CD4-positive, alpha-beta T cell (primary cell): Measurements from ENCODE around the gene HSD3B7. TPM values are rescaled to one million over a fixed set of nuclear protein-coding genes. Genes with fewer than 3 reads are reported as not detected.

Experiments
- ATAC-seq: fragments of 200-7000 bp; cut with Tn5 transposase; one replicate; pipeline ENCODE4 v1.10.0; 2022; ENCODE audit warnings: mild to moderate bottlenecking; ENCODE audit not compliant: poor library complexity
- CTCF ChIA-PET: fragments of 350-600 bp; sonication (Branson Sonifier 250); formaldehyde crosslinking; loops from one replicate; lab custom pipeline; 2021; ENCODE audit warnings: antibody characterized with exemption, inconsistent platforms; lab: Charles Lee
- POLR2A ChIA-PET: fragments of 350-600 bp; sonication (Branson Sonifier 250); formaldehyde crosslinking; loops from one replicate; lab custom pipeline; 2021; ENCODE audit warnings: antibody characterized with exemption, inconsistent platforms; lab: Charles Lee
- DNase-seq, 14 experiments: peaks; one replicate each; pipeline ENCODE4 v3.0.0-alpha.2; 2013 to 2020; ENCODE audit warnings: mixed read lengths in 2 of 14
- H3K27ac ChIP-seq, 2 donors: one replicate each; pipeline versions ENCODE4 v1.5.1 to v1.7.0; 2013; ENCODE audit warnings: low read length in 2 of 2, low read depth in 1 of 2, mild to moderate bottlenecking in 1 of 2
- H3K27me3 ChIP-seq, 2 experiments: 1 replicate in 1 of 2; 2 replicates in 1 of 2; pipeline versions ENCODE4 v1.6.1 to v1.7.0; 2013; ENCODE audit warnings: low read length in 2 of 2, control low read depth in 1 of 2, mild to moderate bottlenecking in 1 of 2, moderate library complexity in 1 of 2; ENCODE audit not compliant: insufficient read depth in 2 of 2, control insufficient read depth in 1 of 2
- H3K36me3 ChIP-seq: one replicate; pipeline ENCODE4 v1.6.1; 2013; ENCODE audit warnings: low read length, control low read depth; ENCODE audit not compliant: insufficient read depth
- H3K4me1 ChIP-seq: one replicate; pipeline ENCODE4 v1.6.1; 2013; ENCODE audit warnings: low read length, control low read depth; ENCODE audit not compliant: insufficient read depth
- H3K4me3 ChIP-seq: one replicate; pipeline ENCODE4 v1.5.1; 2013; ENCODE audit warnings: mild to moderate bottlenecking, low read length, moderate library complexity
- H3K9me3 ChIP-seq, 2 experiments: 1 replicate in 1 of 2; 2 replicates in 1 of 2; pipeline versions ENCODE4 v1.6.1 to v1.7.0; 2013; ENCODE audit warnings: low read length in 2 of 2, mild to moderate bottlenecking in 2 of 2, control low read depth in 1 of 2, moderate library complexity in 1 of 2; ENCODE audit not compliant: control insufficient read depth in 1 of 2, insufficient read depth in 1 of 2
- H3K27ac Mint-ChIP-seq: one replicate; pipeline ENCODE4 v1.8.0; 2020; ENCODE audit warnings: mixed read lengths
- H3K27me3 Mint-ChIP-seq: one replicate; pipeline ENCODE4 v1.8.0; 2021; ENCODE audit warnings: mixed read lengths
- H3K36me3 Mint-ChIP-seq: one replicate; pipeline ENCODE4 v1.8.0; 2021; ENCODE audit warnings: low read depth, mixed read lengths
- H3K4me1 Mint-ChIP-seq: one replicate; pipeline ENCODE4 v1.8.0; 2021; ENCODE audit warnings: low read depth, mixed read lengths
- H3K4me3 Mint-ChIP-seq: one replicate; pipeline ENCODE4 v1.8.0; 2020; ENCODE audit warnings: mild to moderate bottlenecking, mixed read lengths
- H3K9me3 Mint-ChIP-seq: one replicate; pipeline ENCODE4 v1.8.0; 2020; ENCODE audit warnings: mixed read lengths
- intact Hi-C, 2 experiments: fragments of 100-400 bp; cut with DNase I in 1 of 2; cut with micrococcal nuclease in 1 of 2; formaldehyde crosslinking; loops; one replicate each; pipeline versions ENCODE4 v1.15.1 to v1.9.0; 2023 to 2025; cut with DNase I, micrococcal nuclease
- total RNA-seq, 174 experiments: library from RNA in 2 of 174; stranded (reverse) in 2 of 174; gene quantifications; one replicate each; pipeline ENCODE4 v1.2.3 and lab custom pipeline; 2021 to 2026
- TF ChIP-seq, protein P1 (sequence below): fragments of 200-600 bp; IDR thresholded peaks from one replicate; pipeline ENCODE4 v1.8.0; 2022; ENCODE audit warnings: antibody characterized with exemption, mild to moderate bottlenecking

HSD3B7 gene
- total RNA-seq, 2 experiments from 2014 or later, result 0.11 TPM; not detected in 1

DNA sequence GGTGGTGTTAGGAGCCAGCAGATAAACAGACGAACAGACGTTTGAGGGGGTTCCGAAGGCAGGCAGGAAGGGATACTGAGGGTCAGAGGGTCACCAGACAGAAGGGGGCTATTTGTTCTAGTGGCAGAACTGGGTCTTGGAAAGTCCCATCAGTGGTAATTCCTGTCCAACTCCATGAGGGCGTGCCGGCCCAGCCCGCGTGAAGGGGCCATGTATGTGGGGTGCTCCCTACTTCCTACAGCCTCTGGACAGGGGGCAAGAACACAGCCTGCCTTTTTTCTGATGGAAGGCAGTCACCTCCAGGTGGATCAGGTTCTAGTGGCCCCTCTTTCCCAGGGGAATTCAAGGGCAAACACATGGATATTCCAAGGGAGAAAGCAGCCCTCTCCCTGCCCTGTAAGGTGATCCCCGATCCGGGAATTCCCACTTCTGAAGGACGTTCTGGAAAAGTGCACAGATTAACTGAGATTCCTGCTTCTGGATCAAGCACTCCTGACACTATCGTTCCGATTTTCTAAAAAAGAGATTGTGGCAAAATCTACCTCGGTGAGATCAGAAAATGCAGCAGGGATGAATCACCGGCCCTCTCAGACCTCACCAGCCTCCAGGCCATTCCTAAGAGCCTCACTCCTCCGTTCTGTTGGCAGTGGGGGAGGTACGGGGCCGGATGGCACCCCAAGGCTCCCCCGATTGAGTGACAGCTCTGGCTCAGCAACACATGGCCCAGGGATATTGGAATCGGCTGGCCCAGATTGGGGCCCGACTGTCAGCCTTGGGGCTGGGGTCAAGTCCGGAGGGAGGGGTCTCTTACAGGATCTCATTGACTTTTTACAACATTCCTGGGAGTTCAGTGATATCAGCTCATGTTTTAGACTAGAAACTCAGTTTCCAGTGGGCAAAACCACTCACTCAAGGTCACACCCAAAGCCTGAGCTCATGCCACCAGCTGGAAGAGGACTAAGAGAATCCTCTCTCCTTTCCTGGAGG is 13.0 kb downstream of the HSD3B7 start:
- Histone ChIP-seq H3K27me3 (no peaks in the 10 kb centered on the region), H3K27ac (no peak overlapping the region), H3K4me1 (peaks cover 13% of the 10 kb centered on the region), H3K9me3 (no peaks in the 10 kb centered on the region), H3K36me3 (no peaks in the 10 kb centered on the region), H3K4me3 (peak overlapping the region; percentile 58)
- H3K4me3 Mint-ChIP-seq, result peak overlapping the region; percentile 54
- H3K4me1 Mint-ChIP-seq, result peaks cover 3% of the 10 kb centered on the region
- H3K27ac Mint-ChIP-seq, result no peak overlapping the region
- H3K27me3 Mint-ChIP-seq, result no peaks in the 10 kb centered on the region
- TF ChIP-seq, protein P1, sequence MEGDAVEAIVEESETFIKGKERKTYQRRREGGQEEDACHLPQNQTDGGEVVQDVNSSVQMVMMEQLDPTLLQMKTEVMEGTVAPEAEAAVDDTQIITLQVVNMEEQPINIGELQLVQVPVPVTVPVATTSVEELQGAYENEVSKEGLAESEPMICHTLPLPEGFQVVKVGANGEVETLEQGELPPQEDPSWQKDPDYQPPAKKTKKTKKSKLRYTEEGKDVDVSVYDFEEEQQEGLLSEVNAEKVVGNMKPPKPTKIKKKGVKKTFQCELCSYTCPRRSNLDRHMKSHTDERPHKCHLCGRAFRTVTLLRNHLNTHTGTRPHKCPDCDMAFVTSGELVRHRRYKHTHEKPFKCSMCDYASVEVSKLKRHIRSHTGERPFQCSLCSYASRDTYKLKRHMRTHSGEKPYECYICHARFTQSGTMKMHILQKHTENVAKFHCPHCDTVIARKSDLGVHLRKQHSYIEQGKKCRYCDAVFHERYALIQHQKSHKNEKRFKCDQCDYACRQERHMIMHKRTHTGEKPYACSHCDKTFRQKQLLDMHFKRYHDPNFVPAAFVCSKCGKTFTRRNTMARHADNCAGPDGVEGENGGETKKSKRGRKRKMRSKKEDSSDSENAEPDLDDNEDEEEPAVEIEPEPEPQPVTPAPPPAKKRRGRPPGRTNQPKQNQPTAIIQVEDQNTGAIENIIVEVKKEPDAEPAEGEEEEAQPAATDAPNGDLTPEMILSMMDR, result no peak
- intact Hi-C loops, result loop anchor here (1.0 to 2.0 kb wide), 2 partner anchors 37 to 144 kb away; no protein-coding TSS in a partner anchor
- ChIA-PET CTCF (interaction anchor here (1.0 to 1.3 kb wide), 5 partner anchors 12 to 184 kb away, joined by 3 to 5 read pairs (median 3); partner anchors contain the start of gene HSD3B7), POLR2A (interaction anchor here (0.7 to 1.3 kb wide), 9 partner anchors 13 to 871 kb away, joined by 3 to 5 read pairs (median 3); partner anchors contain the start of genes ARMC5, HSD3B7, KAT8 and PYCARD)
- no peaks in the 10 kb centered on the region for H3K36me3 Mint-ChIP-seq
- DNase-seq (no peak), ATAC-seq (no peak)
- no peaks in the 10 kb centered on the region for H3K9me3 Mint-ChIP-seq

DNA sequence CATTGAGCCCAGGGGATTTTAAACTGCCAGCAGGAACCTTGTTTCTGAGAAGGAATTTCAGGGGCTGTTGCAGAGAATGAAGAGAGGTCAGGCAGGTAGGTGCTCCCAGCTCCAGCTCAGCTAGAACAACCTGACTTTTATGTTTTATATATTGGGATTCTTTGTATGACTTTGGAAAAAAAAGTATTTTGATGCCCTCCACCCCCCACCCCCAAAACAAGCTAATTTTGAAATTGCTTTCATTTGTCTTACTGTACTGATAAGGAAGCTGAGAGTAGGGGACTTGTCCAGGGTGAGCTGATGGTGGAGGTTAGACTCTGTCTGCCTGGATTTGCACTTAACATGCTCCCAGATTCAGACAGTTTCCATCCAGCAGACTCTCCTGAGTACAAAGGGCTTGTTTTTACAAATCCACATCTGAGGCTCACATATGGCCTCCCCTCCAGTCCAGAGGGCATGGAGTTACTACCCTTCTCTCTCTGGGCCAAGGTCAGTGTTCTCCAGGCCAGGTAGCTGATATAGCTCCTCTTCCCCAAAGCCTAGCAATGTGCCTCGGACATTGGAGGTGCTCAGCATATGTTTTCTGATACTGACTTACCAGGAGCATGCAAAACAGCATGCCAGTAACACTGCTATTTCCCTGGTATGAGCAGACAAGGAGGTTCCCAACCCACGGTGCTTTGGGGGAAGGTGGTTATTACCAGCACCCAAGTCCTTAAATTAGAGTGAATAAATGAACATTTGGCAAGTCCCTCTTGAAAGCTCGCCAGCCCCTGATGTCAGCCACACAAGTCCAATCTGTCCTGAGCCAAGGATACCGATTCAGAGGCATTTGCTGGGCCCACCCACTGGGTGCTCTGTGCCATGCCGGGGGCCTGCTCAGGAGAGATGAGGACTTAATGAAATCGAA is 14.1 kb downstream of the HSD3B7 start:
- ChIA-PET CTCF (interaction anchor here (1.0 to 1.1 kb wide), 3 partner anchors 14 to 185 kb away, joined by 3 read pairs; no protein-coding TSS in a partner anchor), POLR2A (interaction anchor here (0.8 to 1.2 kb wide), 4 partner anchors 74 to 143 kb away, joined by 3 to 4 read pairs (median 3); partner anchors contain the start of genes KAT8 and ZNF668)
- TF ChIP-seq, protein P1, result no peak
- Mint-ChIP-seq H3K27me3 (no peaks in the 10 kb centered on the region), H3K27ac (no peak overlapping the region), H3K9me3 (no peaks in the 10 kb centered on the region), H3K4me3 (no peak overlapping the region), H3K4me1 (peaks cover 3% of the 10 kb centered on the region), H3K36me3 (no peaks in the 10 kb centered on the region)
- Histone ChIP-seq H3K36me3 (no peaks in the 10 kb centered on the region), H3K9me3 (no peaks in the 10 kb centered on the region), H3K27ac (no peak overlapping the region), H3K4me1 (peaks cover 13% of the 10 kb centered on the region), H3K4me3 (no peak overlapping the region), H3K27me3 (no peaks in the 10 kb centered on the region)
- DNase-seq, result no peak
- intact Hi-C loops, result no loop called here
- no peak for ATAC-seq
